DOHH2 (cell line): ENCODE measurements around the gene ZBTB43.
A peak's percentile ranks its signal among the peaks of the same experiment; 100 is the strongest.

Experiments
- H3F3A ChIP-seq: fragments of 200-600 bp; sonication (generic), shearing (Covaris generic); 2 replicates; pipeline ENCODE4 v1.6.0; 2016; ENCODE audit warnings: antibody characterized with exemption, mild to moderate bottlenecking; ENCODE audit not compliant: control insufficient read depth, insufficient read depth
- H3K27ac ChIP-seq: fragments of 200-600 bp; sonication (generic); 2 replicates; pipeline ENCODE4 v1.5.1; 2014; ENCODE audit warnings: low read depth, mild to moderate bottlenecking, low read length, moderate library complexity
- H3K27me3 ChIP-seq: fragments of 200-600 bp; sonication (generic); 2 replicates; pipeline ENCODE4 v1.6.1; 2014; ENCODE audit warnings: mild to moderate bottlenecking, low read length, mixed read lengths; ENCODE audit not compliant: control insufficient read depth
- H3K36me3 ChIP-seq: fragments of 200-600 bp; sonication (generic); 2 replicates; pipeline ENCODE4 v1.6.1; 2014; ENCODE audit warnings: mild to moderate bottlenecking, low read length, moderate library complexity, mixed read lengths; ENCODE audit not compliant: control insufficient read depth
- H3K4me1 ChIP-seq: fragments of 200-600 bp; sonication (generic); 2 replicates; pipeline ENCODE4 v1.6.1; 2014; ENCODE audit warnings: mild to moderate bottlenecking, low read length, mixed read lengths; ENCODE audit not compliant: control insufficient read depth
- H3K4me2 ChIP-seq: fragments of 200-600 bp; sonication (generic); 2 replicates; pipeline ENCODE4 v1.6.0; 2014; ENCODE audit warnings: mild to moderate bottlenecking, low read length, moderate library complexity
- H3K4me3 ChIP-seq: fragments of 200-600 bp; sonication (generic); 2 replicates; pipeline ENCODE4 v1.5.1; 2014; ENCODE audit warnings: mild to moderate bottlenecking, low read length, mixed read lengths
- H3K79me2 ChIP-seq: fragments of 200-600 bp; sonication (generic); 2 replicates; pipeline ENCODE4 v1.6.1; 2014; ENCODE audit warnings: mild to moderate bottlenecking, low read length, mixed read lengths; ENCODE audit not compliant: control insufficient read depth
- H3K9me2 ChIP-seq: fragments of 200-600 bp; sonication (generic); replicated peaks from 2 replicates; pipeline ENCODE4 v1.6.1; 2014; ENCODE audit warnings: mild to moderate bottlenecking, low read length, mixed read lengths; ENCODE audit not compliant: control insufficient read depth
- H3K9me3 ChIP-seq: fragments of 200-600 bp; sonication (generic); 2 replicates; pipeline ENCODE4 v1.6.1; 2014; ENCODE audit warnings: antibody characterized with exemption, low read length, mixed read lengths; ENCODE audit not compliant: control insufficient read depth, insufficient read depth
- H4K20me1 ChIP-seq: fragments of 200-600 bp; sonication (generic); 2 replicates; pipeline ENCODE4 v1.6.0; 2014; ENCODE audit warnings: low read depth, mild to moderate bottlenecking, antibody characterized with exemption, low read length, moderate library complexity; ENCODE audit not compliant: control insufficient read depth, insufficient read depth
- EZH2phosphoT487 ChIP-seq: fragments of 200-600 bp; sonication (generic); IDR thresholded peaks from 2 replicates; pipeline ENCODE4 v1.6.1; 2017; ENCODE audit warnings: borderline replicate concordance, mild to moderate bottlenecking, antibody characterized with exemption, low read length, moderate library complexity, mixed read lengths
- TF ChIP-seq, protein P1 (sequence below): fragments of 200-600 bp; sonication (generic); IDR thresholded peaks from one replicate; pipeline ENCODE4 v1.5.1; 2014; ENCODE audit warnings: antibody characterized with exemption, mild to moderate bottlenecking, low read depth, low read length; ENCODE audit not compliant: poor library complexity, severe bottlenecking

The ZBTB43 gene

DNA sequence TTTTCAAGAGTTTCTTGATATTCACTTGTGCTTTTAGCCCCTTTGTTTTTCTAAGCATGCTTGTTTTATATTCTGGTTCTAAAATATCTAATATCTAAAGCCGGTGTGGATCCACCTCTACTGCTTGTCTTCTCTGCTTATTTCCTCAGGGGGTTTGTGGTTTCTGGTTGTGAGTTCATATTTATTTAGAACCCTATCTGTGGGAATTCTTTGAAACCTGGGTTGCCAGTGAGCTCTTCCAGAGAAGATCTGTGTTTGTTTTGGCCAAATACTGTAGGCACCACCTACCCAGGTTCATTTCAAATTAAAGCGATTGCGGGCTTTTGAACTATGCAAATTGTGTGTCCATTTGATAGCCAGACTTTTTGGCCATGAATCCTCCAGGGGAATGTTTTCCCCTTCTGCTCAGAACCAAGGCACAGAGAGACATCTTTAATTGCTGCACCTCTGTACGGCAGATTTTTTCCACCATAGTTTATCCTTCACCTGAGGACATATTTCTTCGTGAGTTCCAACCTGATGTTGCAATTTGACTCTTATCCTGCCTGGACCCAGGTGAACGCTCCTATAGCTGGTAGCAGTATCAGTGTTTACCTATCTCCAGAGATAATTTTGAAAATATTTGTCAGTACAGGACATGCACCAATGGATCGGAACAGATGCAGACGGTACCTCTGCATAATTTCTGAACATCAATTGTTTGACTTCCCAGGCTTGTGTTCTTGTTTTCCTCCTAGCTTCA is 2.4 kb upstream of the ZBTB43 start:
- Histone ChIP-seq H3K9me2 (no peaks in the 10 kb centered on the region), H3F3A (0 out of 2 replicates have a peak, but pooled peaks cover 3% of the 10 kb centered on the region), H3K4me3 (no peak overlapping the region), H3K79me2 (peaks cover 26% of the 10 kb centered on the region), H4K20me1 (peaks cover 5% of the 10 kb centered on the region), H3K27me3 (no peaks in the 10 kb centered on the region), H3K27ac (no peak overlapping the region), H3K4me1 (peaks cover 26% of the 10 kb centered on the region), H3K36me3 (peaks cover 12% of the 10 kb centered on the region), H3K4me2 (no peak overlapping the region), H3K9me3 (no peaks in the 10 kb centered on the region)
- TF ChIP-seq, protein P1, sequence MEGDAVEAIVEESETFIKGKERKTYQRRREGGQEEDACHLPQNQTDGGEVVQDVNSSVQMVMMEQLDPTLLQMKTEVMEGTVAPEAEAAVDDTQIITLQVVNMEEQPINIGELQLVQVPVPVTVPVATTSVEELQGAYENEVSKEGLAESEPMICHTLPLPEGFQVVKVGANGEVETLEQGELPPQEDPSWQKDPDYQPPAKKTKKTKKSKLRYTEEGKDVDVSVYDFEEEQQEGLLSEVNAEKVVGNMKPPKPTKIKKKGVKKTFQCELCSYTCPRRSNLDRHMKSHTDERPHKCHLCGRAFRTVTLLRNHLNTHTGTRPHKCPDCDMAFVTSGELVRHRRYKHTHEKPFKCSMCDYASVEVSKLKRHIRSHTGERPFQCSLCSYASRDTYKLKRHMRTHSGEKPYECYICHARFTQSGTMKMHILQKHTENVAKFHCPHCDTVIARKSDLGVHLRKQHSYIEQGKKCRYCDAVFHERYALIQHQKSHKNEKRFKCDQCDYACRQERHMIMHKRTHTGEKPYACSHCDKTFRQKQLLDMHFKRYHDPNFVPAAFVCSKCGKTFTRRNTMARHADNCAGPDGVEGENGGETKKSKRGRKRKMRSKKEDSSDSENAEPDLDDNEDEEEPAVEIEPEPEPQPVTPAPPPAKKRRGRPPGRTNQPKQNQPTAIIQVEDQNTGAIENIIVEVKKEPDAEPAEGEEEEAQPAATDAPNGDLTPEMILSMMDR = no peak

DNA sequence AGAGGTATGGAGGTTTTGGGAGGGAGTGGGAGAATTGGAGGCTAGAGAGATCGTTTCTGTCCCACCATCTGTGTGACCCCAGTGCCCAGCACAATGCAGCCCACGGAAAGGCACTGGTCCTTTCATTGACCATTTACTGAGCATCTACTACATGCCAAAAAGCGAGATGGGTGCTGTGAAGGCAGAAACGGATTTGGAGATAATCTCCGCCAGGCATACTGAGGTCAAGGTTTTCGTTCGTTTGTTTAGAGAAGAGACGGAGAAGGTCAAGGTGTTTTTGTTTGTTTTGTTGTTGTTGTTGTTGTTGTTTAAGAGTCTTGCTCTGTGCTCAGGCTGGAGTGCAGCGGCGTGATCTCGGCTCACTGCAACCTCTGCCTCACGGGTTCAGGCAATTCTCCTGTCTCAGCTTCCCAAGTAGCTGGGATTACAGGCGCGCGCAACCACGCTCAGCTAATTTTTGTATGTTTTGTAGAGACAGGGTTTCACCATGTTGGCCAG is 593 bp upstream of the ZBTB43 start:
- peaks cover 44% of the 10 kb centered on the region for H3K79me2 ChIP-seq
- H3K4me1 ChIP-seq = peaks cover 39% of the 10 kb centered on the region
- peaks cover 24% of the 10 kb centered on the region for H3K36me3 ChIP-seq
- peak overlapping the region; percentile 99 for H3K4me2 ChIP-seq
- peaks cover 5% of the 10 kb centered on the region for H4K20me1 ChIP-seq
- no peaks in the 10 kb centered on the region for H3K27me3 ChIP-seq
- no peaks in the 10 kb centered on the region for H3K9me3 ChIP-seq
- H3F3A ChIP-seq = 0 out of 2 replicates have a peak, but pooled peaks cover 3% of the 10 kb centered on the region
- no peaks in the 10 kb centered on the region for H3K9me2 ChIP-seq
- peak overlapping the region; percentile 95 for H3K4me3 ChIP-seq
- H3K27ac ChIP-seq = no peak overlapping the region
- TF ChIP-seq, protein P1 = no peak
- no peak for TF ChIP-seq EZH2phosphoT487

DNA sequence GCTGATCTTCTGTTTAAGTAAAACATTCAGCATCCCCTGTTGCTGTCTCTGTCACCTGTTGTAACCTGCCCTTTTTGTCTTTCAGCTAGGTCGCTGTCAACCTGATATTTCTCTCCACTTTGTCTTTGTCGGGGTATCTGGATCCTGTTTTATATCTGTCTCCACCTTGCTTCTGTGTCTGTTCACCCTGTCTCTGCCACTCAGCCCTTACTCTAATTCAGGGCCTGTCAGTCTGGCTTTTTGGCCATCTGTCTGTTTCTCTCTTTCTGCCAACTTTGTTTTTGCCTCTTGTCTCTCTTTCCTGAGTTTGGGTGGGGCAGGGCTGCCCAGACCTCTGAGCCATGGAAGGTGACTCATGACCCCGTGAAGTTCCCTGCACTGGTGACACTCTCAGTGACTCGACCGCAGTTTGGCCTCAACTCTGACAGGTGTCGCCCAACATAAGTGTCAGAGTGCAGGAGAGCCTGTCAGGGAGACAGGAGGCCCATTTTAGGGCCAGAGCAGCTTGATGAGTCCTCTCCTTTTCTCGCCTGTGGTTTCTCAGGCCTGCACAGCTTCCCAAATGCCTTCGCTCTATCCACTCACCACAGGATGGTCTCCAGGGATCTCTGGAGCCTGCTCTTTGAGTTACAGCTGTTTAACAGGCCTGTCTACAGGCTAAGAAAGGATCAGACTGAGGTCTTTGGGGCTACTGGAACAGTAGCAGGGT is 868 bp downstream of the ZBTB43 start:
- H3K4me2 ChIP-seq = peak overlapping the region; percentile 99
- peaks cover 53% of the 10 kb centered on the region for H3K4me1 ChIP-seq
- H3K27me3 ChIP-seq = no peaks in the 10 kb centered on the region
- no peaks in the 10 kb centered on the region for H3K9me2 ChIP-seq
- H4K20me1 ChIP-seq = peaks cover 5% of the 10 kb centered on the region
- H3F3A ChIP-seq = 0 out of 2 replicates have a peak, but pooled peaks cover 3% of the 10 kb centered on the region
- H3K9me3 ChIP-seq = no peaks in the 10 kb centered on the region
- peaks cover 33% of the 10 kb centered on the region for H3K36me3 ChIP-seq
- TF ChIP-seq, protein P1 = peak; percentile 18
- TF ChIP-seq EZH2phosphoT487 = no peak
- H3K4me3 ChIP-seq = peak overlapping the region; percentile 95
- H3K27ac ChIP-seq = peak overlapping the region; percentile 47
- peaks cover 58% of the 10 kb centered on the region for H3K79me2 ChIP-seq
